ENCODE measurements around the gene PRKAG3. TPM values are rescaled to one million over a fixed set of nuclear protein-coding genes. Genes with fewer than 3 reads are reported as not detected.

The PRKAG3 gene
- total RNA-seq, 1 experiment from 2014 or later, result not detected

GRCh38 chr2:218861645-218862318 is 30.2 kb upstream of the PRKAG3 start (continued):
- no peak for TF ChIP-seq PRRX2 (CRISPR knock-in tag; IDR thresholded peaks at IDR 0.05)

- peak; percentile 94 for ATAC-seq
- peak; percentile 87 for DNase-seq (ENCODE audit: low spot score)
- Mint-ChIP-seq H3K9me3 (no peaks in the 10 kb centered on the region), H3K4me1 (peaks cover 38% of the 10 kb centered on the region), H3K4me3 (peak overlapping the region; percentile 69), H3K27me3 (ENCODE audit: low read depth) (peaks cover 93% of the 10 kb centered on the region), H3K27ac (no peak overlapping the region), H3K36me3 (no peaks in the 10 kb centered on the region)
- ChIA-PET POLR2A (no interaction called here), CTCF (interaction anchor here (0.7 to 4.8 kb wide), 24 partner anchors 9 to 333 kb away, joined by 3 to 57 read pairs (median 5); partner anchors contain the start of genes CDK5R2 and WNT10A)
- TF ChIP-seq ZNF121 (CRISPR knock-in tag; IDR thresholded peaks at IDR 0.05) (no peak), SP1 (CRISPR knock-in tag; conservative IDR thresholded peaks at IDR 0.05) (0 out of 2 replicates have a peak, but pooled peaks have one; percentile 29), ATF2 (CRISPR knock-in tag; IDR thresholded peaks at IDR 0.05; ENCODE audit: borderline replicate concordance, low read depth) (no peak), USF2 (CRISPR knock-in tag; IDR thresholded peaks at IDR 0.05) (peak; percentile 65), NFYB (CRISPR knock-in tag; conservative IDR thresholded peaks at IDR 0.05; ENCODE audit: low read depth) (peak; percentile 40; the same call in 1 of the 2 replicates)
Observed at GRCh38 chr2:218860950-218861381, 29.4 kb upstream of the PRKAG3 start.

DNA sequence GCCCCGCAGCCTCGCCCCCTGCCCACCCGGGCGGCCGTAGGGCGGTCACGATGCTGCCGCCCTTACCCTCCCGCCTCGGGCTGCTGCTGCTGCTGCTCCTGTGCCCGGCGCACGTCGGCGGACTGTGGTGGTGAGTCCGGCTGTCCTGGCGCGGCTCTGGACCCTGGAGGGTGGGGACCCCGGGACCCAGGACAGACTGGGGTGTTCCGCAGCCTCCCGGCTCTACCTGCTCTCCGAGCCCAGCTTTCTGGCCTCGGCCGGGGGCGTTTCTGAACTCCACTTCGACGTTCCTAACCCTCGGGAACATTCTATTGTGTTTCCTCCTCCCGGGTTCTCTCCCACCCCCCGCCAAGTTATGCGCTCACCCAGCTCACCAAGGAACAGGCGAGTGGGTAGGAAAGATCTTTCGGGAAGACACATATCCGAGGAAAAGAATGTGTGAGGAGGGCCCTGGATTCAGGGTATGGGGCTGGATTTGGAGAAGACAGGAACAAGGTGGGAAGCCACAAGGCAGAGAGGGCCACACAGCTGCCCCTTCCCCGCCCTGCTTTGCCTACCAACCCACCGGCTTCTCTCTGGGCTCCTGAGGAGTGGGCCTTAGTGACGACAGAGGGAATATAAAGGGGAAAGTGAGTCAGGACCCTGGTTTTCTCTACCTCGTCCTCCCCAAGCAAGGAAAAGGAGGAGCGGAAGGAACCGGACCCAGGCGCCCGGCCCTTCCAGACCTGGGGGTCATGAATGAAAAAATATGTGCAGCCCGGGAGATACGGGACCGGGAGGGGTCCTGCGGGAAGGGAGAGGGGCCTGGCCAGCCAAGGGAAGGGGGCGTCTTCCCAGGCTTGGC is 28.6 kb upstream of the PRKAG3 start:
- TF ChIP-seq SMAD4 (CRISPR knock-in tag; IDR thresholded peaks at IDR 0.05) (no peak), NR3C1 (CRISPR knock-in tag; conservative IDR thresholded peaks at IDR 0.05; ENCODE audit: low read depth) (no peak)
- TF ChIP-seq, protein P1, sequence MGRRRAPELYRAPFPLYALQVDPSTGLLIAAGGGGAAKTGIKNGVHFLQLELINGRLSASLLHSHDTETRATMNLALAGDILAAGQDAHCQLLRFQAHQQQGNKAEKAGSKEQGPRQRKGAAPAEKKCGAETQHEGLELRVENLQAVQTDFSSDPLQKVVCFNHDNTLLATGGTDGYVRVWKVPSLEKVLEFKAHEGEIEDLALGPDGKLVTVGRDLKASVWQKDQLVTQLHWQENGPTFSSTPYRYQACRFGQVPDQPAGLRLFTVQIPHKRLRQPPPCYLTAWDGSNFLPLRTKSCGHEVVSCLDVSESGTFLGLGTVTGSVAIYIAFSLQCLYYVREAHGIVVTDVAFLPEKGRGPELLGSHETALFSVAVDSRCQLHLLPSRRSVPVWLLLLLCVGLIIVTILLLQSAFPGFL (CRISPR knock-in tag; IDR thresholded peaks at IDR 0.05; ENCODE audit: borderline replicate concordance), result no peak
- Mint-ChIP-seq H3K27ac (no peak overlapping the region), H3K27me3 (ENCODE audit: low read depth) (peaks cover 97% of the 10 kb centered on the region), H3K4me3 (peak overlapping the region; percentile 69), H3K9me3 (no peaks in the 10 kb centered on the region), H3K36me3 (no peaks in the 10 kb centered on the region), H3K4me1 (peaks cover 44% of the 10 kb centered on the region)
- DNase-seq (ENCODE audit: low spot score), result no peak
- CTCF ChIA-PET, result interaction anchor here (0.5 to 4.8 kb wide), 25 partner anchors 8 to 332 kb away, joined by 3 to 57 read pairs (median 5); partner anchors contain the start of genes CDK5R2 and WNT10A
- no peak for ATAC-seq
- POLR2A ChIA-PET, result no interaction called here

DNA sequence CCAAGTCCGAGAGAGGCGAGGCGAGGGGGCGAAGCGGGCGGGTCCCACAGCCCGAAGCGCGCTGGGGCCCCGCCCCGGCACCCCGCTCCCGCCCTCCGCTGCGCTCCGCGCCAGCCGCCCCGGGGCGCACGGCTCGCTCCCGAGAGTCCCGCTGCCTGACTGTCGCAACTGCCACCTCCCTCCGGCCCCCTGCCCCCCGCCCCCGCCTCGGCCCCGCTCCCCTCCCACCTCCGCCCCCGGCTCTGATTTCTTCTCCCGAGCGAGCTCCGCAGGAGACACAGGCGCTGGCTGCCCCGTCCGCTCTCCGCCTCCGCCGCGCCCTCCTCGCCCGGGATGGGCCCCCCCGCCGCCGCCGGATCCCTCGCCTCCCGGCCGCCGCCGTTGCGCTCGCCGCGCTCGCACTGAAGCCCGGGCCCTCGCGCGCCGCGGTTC is 28.0 kb upstream of the PRKAG3 start, which contains the start of gene WNT6:
WNT6 (plus strand) TSS at position 250 of the 432 bp plus-strand sequence. CDS start 233 bp downstream, outside the sequence.
- Mint-ChIP-seq H3K36me3 (no peaks in the 10 kb centered on the region), H3K4me3 (peak within 1 kb of the TSS; percentile 69), H3K9me3 (no peaks in the 10 kb centered on the region), H3K27ac (no peak within 1 kb of the TSS), H3K27me3 (ENCODE audit: low read depth) (peaks cover 97% of the 10 kb centered on the region), H3K4me1 (peaks cover 50% of the 10 kb centered on the region)
- ChIA-PET POLR2A (interaction anchor here (0.7 kb wide), 1 partner anchor 39 kb away, joined by 3 read pairs; no protein-coding TSS in a partner anchor), CTCF (interaction anchor here (0.5 to 4.8 kb wide), 4 partner anchors 15 to 151 kb away, joined by 4 to 57 read pairs (median 24); no protein-coding TSS in a partner anchor)
- no peak for ATAC-seq
- no peak for DNase-seq (ENCODE audit: low spot score)
- no peak for TF ChIP-seq CTCF (IDR thresholded peaks at IDR 0.05)
- TF ChIP-seq, protein P2, sequence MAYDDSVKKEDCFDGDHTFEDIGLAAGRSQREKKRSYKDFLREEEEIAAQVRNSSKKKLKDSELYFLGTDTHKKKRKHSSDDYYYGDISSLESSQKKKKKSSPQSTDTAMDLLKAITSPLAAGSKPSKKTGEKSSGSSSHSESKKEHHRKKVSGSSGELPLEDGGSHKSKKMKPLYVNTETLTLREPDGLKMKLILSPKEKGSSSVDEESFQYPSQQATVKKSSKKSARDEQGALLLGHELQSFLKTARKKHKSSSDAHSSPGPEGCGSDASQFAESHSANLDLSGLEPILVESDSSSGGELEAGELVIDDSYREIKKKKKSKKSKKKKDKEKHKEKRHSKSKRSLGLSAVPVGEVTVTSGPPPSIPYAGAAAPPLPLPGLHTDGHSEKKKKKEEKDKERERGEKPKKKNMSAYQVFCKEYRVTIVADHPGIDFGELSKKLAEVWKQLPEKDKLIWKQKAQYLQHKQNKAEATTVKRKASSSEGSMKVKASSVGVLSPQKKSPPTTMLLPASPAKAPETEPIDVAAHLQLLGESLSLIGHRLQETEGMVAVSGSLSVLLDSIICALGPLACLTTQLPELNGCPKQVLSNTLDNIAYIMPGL (CRISPR knock-in tag; IDR thresholded peaks at IDR 0.05), result no peak
- no peak for TF ChIP-seq ELF4 (CRISPR knock-in tag; IDR thresholded peaks at IDR 0.05; ENCODE audit: low read depth)
- TF ChIP-seq, protein P3, sequence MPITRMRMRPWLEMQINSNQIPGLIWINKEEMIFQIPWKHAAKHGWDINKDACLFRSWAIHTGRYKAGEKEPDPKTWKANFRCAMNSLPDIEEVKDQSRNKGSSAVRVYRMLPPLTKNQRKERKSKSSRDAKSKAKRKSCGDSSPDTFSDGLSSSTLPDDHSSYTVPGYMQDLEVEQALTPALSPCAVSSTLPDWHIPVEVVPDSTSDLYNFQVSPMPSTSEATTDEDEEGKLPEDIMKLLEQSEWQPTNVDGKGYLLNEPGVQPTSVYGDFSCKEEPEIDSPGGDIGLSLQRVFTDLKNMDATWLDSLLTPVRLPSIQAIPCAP (CRISPR knock-in tag; IDR thresholded peaks at IDR 0.05), result no peak
- no peak for TF ChIP-seq TEAD1 (CRISPR knock-in tag; IDR thresholded peaks at IDR 0.05)
- TF ChIP-seq, protein P4, sequence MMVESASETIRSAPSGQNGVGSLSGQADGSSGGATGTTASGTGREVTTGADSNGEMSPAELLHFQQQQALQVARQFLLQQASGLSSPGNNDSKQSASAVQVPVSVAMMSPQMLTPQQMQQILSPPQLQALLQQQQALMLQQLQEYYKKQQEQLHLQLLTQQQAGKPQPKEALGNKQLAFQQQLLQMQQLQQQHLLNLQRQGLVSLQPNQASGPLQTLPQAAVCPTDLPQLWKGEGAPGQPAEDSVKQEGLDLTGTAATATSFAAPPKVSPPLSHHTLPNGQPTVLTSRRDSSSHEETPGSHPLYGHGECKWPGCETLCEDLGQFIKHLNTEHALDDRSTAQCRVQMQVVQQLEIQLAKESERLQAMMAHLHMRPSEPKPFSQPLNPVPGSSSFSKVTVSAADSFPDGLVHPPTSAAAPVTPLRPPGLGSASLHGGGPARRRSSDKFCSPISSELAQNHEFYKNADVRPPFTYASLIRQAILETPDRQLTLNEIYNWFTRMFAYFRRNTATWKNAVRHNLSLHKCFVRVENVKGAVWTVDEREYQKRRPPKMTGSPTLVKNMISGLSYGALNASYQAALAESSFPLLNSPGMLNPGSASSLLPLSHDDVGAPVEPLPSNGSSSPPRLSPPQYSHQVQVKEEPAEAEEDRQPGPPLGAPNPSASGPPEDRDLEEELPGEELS (CRISPR knock-in tag; IDR thresholded peaks at IDR 0.05), result no peak
- TF ChIP-seq ESRRA (CRISPR knock-in tag; IDR thresholded peaks at IDR 0.05; ENCODE audit: borderline replicate concordance), result no peak

Measured in WTC11 (cell line).